HG03460 (cell line): Measurements from ENCODE around the gene MYMK.

Experiments used
- ATAC-seq: cut with Tn5 transposase; IDR thresholded peaks from one replicate; pipeline ENCODE4 v1.9.1; 2021; ENCODE audit not compliant: unreplicated experiment

The MYMK gene

DNA sequence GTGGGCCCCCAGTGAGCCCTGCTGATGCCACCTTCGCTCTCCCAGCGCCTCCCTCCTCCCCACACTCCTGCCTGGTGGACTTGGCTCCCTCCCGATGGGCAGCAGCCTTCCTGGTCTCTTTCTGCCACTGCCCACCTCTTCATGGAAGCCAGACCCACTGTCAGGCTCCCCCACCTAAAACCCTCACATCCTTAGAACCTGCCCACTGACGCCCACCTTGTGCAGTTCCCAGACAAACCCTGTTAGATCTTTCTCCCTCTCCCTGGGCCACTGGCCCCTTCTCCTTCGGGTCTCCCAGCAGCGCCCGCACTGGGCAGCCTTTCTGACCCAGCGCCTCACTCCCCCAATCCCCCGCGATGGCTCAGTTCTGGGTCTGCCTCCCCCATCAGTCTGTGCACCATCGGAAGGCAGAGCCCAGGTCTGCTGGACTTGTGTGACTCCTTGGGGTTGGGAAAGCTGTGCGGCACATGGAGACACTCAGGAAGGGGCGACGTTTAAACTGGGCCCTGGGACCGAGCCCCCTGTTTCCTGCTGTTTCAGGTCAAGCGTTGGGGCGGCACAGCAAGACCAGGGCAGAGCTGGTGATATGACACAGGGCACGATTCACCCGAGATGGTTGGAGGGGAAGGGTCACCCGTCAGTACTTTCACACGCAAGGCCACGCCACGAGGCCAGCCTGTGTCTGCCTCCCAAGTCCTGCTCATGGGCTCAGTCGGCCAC lies 17.4 kb downstream of the MYMK start:
- ATAC-seq = no peak

DNA sequence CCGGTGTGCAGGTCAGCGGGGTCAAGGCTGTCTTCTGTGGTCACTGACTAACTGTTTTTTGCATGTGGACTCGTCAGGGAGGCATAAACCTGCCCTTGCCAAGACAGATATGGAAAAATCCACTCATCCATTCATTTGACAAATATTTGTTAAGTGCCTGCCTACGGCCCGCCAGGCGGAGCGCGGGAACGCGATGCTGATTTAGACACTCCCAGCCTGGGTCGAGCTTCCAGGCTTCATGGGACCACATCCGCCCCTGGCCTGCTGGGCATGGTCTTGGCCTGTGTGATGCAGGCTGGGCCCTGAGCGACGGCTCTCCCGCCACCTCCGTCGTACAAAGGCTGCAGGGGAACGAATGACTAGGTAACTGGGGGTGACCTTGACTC lies 18.1 kb downstream of the MYMK start:
- no peak for ATAC-seq

DNA sequence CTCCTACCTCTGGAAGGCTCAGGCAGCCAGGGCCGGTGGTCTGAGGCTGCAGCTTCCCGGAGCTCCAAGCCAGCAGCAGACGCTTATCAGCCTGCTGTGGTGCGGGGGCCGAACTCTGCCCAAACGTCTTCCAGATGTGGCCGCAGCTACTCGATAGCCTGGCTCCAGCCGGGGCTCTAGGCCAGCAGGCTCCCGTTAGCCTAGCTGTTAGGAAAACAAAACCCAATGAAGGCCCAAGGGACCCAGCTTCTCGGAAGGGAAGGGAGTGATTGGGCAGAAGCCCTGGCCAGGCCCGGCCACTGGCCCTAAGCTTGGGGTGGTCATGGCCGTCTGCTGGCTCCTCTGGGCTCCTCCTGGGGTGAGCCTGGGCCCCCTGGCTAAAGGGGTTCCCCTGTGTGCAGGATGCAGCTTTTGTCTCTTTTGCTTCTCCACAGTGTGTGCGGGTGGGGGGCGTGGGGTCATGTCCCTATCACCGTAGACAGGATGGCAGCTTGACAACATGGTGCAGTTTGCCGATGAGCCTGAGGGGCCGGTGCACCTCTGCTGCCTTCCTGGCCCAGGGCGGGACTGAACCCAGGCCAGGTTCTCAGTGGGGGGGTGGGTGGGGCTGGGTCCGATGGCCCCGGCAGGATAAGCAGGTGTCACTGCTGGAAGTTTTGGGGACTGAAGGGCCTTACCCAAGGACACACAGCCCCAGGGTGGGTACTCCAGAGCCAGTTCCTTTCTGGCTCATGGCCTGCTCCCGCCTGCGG lies 18.7 kb downstream of the MYMK start:
- no peak for ATAC-seq

DNA sequence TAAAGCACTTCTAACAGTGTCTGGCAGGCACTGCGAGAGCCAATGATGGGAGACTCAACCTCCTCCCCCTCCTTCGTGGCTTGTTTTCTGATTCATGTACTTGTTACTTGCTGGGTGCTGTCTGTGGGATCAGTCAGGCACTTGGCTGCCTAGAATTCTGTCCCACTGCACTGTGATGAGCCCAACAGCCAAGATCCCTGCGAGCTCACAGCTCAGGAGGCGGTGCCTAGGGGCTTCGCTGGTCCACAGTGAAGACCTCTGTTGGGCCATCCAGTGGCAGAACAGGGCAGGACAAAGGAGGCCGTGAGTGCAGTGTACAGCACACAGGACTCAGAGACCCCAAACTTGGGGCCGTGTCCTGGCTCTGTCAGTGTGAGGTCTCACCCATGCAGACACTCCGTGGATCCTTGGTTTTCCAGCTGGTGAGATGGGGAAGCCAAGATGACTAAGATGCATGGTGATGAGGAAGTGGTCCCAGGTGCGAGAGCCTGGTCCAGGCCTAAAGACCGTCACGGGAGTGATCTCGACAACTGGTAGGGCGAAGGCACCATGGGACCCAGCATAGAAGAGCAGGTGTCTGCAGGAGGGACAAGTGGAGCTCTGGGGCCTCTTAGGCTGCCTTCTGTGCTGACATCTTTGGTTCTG lies 19.5 kb downstream of the MYMK start:
- ATAC-seq = no peak

DNA sequence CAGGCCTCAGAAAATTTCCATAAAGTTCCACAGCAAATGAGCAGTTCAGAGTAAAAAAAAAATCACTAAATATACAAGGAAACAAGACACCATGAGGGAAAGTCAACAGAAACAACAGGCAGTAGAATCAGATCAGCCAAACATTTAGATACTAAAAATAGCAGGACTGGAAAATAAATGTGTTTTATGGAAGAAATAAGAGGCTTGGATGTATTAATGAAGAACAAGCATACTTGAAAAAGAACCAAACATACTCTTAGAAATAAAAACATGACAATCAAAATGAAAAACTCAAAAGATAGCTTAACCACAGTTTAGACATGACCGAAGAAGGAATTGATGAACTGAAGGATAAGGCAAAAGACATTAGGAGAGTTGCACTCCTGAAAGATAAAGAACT lies 22.6 kb downstream of the MYMK start:
- no peak for ATAC-seq

DNA sequence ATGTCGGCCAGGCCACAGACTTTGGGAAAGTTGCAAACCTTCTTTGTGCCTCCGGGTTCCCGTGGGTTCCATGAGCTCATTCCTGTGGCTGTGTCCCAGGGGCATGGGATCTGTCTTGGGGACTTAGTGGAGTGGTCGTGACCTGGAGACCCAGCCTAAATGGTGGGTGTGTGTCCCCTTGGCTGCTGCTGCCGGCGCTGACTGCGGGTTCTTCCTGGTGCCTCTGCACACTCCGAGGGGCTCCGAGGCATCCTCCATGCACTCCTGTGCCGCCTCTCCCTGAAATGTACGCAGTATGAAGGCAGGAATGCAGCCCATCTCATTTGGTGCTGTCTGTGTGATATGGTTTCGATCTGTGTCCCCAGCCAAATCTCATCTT lies 24.9 kb downstream of the MYMK start:
- ATAC-seq = no peak

DNA sequence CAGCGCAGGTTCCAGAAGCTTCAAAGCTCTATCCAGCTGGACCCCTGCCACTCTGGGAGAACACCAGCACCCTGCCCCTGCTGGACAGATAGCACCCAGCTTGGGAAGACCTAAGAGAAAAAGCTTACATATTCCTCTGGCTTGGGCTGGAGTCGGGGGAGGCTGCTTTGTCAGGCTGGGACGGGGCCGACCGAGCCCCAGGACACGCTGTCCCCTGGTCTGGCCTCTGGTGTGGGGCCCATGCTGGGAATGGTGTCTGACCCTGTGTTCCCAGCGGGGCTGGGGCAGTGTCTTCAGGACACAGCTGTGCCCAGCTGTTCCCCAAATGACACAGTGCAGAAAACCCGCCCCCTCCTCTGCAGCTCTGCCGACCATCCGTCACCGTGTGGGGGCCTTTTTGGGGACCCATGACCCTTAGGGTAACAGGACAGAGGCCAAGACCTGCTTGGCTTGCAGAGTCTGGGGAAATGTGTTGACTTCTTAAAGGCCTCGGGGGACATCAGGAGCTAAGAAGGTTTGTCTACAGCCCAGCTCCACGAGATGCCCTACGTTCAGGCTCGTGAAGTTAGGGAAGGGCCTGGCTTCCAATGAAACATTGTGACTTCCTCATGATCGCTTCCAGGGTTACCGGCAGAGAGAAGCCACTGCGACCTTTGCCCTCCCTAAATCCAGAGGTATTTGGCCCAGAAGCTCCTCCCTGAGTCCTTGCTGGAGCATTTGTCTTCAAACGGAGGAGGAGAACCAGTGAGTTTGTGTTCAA lies 25.4 kb downstream of the MYMK start:
- ATAC-seq = no peak

DNA sequence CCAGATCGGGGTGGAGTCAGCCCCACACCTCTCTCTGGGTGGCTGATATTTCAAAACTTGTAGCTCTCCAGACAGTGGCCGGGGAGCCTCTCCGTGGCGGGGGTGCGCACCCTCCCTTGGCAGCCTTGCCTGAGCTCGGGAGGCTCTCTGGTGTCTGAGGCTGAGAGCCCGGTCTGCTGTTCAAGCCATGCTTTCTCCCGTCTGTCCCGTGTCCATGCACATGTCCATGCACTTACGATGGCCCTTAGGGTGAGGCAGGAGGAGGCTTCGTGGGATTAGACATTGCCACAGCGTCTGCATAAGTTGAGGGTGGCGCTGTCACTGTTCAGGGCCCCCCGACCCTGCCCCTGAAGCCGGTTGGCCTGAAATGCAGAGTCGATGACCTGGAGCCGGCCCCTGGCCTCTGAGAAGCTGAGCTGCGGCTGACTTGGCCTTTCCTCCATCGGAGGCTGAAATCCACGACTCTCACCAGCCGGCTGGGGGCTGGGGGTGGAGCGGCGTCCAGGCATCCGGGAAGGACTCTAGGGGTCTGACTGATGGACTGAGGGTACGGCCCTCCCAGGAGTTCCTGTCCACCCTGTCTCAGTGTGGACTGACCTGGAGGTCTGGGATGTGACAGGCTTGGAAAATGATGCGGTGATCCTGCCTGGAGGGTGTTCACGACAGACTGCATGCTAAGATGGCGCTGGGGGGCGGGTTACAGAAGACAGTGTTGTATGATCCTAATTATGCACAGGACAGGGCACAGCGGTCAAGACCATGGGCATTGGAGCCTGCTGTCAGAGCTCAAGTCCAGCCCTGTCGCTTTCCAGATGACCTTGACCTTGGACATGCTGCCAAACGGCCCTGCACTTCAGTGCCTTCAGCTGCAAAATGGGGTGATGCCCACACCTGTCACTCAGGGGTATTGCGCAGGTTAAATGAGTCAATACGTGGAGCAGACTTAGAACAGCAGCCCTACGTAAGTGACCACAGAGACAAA lies 27.6 kb downstream of the MYMK start:
- ATAC-seq = no peak

DNA sequence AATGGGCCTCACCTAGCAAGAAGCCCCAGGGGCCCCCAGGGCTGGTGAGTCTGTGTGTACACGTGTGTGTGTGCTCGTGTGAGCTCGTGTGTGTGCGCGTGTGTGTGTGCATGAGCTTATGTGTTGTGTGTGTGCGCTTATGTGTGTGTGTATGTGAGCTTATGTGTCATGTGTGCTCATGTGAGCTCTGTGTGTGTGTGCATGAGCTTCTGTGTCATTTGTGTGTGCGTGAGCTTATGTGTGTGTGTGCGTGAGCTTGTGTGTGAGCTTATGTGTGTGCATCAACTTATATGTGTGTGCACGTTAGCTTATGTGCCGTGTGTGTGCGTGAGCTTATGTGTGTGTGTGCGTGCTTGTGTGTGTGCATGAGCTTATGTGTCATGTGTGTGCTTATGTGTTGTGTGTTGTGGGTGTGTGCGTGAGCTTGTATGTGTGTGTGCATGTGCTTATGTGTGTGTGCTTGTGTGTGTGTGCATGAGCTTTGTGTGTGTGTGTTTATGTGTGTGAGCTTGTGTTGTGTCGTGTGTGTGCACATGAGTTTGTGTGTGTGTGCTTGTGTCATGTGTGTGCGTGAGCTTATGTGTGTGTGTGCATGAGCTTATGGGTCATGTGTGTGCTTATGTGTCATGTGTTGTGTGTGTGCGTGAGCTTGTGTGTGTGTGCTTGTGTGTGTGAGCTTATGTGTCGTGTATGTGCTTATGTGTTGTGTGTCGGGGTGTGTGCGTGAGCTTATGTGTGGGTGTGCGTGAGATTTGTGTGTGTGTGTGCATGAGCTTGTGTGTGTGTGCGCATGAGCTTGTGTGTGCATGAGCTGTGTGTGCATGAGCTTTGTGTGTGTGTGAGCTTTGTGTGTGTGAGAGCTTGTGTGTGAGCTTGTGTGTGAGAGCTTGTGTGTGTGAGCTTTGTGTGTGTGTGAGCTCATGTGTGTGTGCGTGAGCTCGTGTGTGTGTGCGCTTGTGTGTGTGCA lies 29.1 kb downstream of the MYMK start:
- no peak for ATAC-seq

DNA sequence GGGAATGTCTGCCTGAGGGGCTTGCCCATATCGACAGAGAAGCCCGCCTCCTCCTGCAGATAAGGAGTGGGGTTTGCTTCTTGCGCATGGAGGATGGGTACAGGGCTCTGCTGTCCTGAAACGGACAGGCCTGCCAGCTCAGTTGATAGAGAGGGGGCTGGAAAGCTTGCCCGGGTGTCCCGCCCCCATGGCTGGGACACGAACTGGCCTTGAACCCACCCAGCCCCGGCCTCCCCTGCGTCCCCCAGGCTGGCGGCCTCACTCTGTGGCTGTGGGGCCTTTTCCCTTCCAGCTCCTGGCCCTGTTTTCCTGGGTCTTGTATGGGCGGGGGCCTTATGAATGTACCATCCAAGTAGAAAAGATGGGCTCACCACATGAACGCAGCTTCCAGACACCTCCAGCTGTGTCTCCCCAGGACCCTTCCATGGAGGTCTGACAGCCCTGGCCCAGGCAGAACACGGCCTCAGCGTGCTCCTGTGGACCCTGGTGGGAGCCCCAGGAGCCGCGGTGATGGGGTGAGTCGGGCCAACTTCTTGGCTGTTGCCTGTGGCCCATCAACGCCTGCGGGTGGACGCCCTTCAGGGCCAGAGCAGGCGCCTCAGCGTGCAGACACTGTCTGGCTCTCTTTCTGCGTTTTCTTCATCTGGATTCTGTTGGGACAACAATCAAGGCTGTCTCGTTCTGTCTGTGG lies 30.0 kb downstream of the MYMK start:
- no peak for ATAC-seq

DNA sequence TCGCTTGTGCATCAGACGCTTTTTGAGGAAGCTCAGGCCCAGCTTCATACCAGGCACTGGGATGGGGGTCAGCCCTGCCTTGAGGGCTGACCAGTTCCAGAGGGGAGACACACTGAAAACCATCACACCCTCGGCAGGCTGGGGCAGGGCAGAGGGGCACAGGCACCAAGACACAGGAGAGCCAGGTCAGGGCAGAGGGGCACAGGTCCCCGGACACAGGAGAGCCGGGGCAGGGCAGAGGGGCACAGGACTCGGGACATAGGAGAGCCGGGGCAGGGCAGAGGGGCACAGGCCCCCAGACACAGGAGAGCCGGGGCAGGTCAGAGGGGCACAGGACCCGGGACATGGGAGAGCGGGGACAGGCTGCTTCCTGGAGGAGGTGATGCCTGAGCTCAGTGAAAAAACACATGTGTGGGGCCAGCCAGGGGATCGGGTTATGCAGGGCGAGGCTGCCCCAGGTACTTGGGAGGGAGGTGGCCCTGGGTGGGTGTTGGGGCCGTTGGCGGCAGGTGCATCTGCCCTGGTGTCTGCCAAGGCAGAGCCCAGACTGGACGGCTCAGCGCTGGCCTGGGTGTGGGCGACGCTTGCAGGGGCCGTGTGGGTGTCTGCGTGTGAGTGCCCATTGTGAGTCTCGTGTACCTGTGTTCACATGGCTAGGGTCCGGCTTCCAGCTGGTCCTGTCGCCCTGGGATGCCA lies 30.8 kb downstream of the MYMK start:
- ATAC-seq = no peak

DNA sequence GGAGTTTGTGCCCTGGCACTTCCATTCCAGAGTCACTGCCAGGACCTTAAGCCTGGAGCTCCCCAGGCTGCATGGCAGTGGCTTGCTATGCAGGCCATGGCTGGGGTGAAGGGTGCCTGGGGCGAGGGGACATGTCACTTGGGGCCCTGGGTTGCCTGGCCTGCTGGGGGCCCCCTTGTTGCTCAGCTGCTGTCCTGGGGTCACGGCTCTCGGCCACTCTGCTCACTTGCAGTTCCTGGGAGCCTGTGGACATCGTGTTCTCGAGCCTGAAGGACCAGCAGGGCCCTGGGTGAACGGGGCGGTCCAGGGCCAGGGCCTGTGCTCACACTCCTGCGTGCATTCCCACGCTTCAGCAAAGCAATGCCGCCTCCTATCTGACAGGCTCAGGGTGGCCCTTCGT lies 31.3 kb downstream of the MYMK start:
- ATAC-seq = no peak

DNA sequence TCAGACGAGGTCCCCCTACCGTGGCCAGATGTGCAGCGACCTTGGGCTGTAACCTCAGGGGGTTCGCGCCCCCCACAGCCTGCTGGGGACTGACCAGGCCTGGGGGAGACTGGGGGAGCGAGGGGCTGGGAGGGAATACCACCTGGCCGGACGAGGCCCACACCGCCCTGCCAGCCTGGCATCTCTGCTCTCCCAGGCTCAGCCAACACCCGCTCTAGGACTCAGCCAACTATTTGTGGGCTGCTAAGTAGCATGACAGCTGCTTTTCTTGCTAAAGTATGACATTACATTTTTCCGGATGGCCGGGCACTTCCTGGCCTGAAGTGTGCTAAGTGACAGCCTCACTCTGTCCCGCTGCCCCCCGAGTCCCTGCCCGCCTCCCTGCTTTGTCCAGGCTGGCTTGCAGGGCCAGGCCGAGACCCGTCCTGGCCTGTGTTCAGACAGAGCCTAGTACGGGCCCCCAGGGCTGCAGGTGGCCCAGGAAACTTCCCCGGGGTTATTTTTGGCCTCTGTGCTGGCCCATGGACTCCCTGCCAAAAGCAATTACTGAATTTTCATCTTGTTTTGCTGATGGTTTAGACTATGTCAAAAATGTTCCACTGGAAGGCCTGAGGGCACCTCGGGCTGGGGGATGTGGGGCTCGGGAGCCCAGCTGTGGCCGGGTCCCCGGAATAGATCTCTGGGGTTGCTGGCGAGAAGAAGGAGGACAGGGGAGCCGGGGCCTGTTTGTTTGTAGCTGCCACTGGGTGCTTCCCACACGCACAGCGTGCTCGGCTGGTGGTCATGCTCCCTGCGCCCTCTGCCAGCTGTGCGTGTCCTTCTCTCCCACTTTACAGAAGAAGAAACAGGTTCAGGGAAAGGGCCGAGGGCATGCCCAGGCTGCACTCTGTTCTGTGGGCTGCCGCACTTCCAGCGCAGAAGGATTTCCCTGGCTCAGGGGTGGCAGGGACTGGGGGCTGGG lies 32.4 kb downstream of the MYMK start:
- no peak for ATAC-seq

DNA sequence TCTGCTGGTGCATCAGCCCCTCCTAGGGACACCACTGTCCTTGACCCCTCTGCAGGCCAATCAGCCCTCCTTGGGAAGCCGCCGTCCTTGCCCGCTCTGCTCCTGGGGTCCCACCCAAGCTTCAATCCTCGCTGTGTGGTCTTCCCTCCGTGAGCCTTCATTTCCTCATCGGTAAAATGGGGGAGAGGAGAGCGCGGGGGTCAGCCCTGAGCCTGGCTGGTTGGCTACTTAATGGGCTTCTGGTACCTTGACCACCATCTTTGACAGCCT lies 33.2 kb downstream of the MYMK start:
- ATAC-seq = no peak

DNA sequence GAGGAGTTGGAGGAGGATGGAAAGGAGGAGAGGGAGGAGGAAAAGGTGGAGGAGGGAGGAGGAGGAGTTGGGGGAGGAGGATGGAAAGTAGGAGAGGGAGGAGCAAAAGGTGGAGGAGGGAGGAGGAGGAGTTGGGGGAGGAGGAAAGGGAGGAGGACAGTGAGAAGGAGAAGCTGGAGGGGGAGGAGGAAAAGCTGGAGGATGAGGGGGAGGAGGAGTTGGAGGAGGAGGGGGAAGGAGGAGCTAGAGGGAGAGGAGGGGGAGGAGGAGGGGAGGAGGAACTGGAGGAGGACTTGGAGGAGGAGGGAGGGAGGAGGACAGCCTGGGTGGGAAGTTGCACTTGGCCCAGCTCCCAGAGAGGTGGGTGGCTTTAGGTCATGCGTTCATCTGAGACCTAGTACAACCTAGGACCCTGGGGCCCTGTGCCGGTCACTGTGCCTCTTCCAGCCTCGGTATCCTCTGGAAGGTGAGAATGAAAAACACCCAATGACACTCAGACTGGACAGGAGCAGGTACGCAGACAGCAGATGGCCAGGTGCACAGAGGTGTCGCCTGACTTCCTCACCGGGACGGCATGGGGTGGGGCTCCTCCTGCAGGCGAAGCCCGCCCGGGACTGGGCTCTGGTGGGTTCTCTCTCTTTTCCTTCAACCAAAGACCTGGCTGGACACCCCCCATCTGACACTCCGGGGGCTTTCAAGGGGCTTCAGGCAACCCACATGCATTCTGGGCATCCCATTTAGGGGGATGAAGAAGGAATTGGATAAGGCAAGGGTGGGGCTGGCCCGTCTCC lies 33.7 kb downstream of the MYMK start:
- no peak for ATAC-seq

DNA sequence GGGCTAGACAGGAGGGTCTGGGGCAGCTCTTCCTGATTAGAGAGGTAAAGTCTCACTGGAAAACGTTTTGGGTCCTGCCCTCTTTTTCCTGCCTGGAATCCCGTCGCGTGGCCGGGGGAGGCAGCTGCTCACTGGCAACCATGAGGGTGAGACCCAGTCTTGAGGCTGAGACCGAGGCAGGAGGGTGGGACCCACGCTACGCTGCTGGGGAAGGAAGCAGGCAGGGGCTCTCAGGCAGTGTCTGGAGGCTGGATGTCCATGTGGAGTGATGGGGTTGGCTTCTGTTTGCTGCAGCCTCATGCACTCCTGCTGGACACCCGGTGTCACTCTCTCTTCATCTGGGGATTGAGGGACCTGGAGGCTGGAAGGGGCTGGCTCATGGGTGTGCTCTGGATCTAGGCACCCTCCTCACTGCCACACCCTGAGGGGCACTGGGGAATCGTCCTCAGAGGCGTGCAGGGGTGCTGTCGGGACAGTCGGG lies 34.5 kb downstream of the MYMK start:
- ATAC-seq = no peak
